A673 (cell line): ENCODE data around the gene KIAA0040.

Experiments
- CTCF ChIP-seq: fragments of 300-800, 200-600 bp; sonication (generic); conservative IDR thresholded peaks from 2 replicates; pipeline ENCODE4 v1.5.1; 2017; ENCODE audit warnings: low read depth, mild to moderate bottlenecking, antibody characterized with exemption, low read length, moderate library complexity, mixed read lengths
- EZH2 ChIP-seq: fragments of 200-600 bp; sonication (generic); IDR thresholded peaks from 2 replicates; pipeline ENCODE4 v1.6.1; 2017; ENCODE audit warnings: borderline replicate concordance, low read depth, mild to moderate bottlenecking, mixed read lengths, antibody characterized with exemption, low read length; ENCODE audit not compliant: poor library complexity, severe bottlenecking

- no peak for TF ChIP-seq CTCF
- TF ChIP-seq EZH2 = no peak
Measured at GRCh38 chr1:175166746-175167145, 25.8 kb downstream of the KIAA0040 start.
